GM21528 (cell line): ENCODE measurements around the gene DBNL.
A peak's percentile ranks its signal among the peaks of the same experiment; 100 is the strongest.

Experiments
- ATAC-seq: cut with Tn5 transposase; IDR thresholded peaks from one replicate; pipeline ENCODE4 v1.9.1; 2021; ENCODE audit warnings: mild to moderate bottlenecking, moderate library complexity; ENCODE audit not compliant: unreplicated experiment, low FRiP score

The DBNL gene

GRCh38 chr7:44074349-44074695 is 29.8 kb downstream of the DBNL start:
- peak; percentile 2 for ATAC-seq

- ATAC-seq: no peak
Observed at GRCh38 chr7:44075296-44076075, 31.0 kb downstream of the DBNL start.

DNA sequence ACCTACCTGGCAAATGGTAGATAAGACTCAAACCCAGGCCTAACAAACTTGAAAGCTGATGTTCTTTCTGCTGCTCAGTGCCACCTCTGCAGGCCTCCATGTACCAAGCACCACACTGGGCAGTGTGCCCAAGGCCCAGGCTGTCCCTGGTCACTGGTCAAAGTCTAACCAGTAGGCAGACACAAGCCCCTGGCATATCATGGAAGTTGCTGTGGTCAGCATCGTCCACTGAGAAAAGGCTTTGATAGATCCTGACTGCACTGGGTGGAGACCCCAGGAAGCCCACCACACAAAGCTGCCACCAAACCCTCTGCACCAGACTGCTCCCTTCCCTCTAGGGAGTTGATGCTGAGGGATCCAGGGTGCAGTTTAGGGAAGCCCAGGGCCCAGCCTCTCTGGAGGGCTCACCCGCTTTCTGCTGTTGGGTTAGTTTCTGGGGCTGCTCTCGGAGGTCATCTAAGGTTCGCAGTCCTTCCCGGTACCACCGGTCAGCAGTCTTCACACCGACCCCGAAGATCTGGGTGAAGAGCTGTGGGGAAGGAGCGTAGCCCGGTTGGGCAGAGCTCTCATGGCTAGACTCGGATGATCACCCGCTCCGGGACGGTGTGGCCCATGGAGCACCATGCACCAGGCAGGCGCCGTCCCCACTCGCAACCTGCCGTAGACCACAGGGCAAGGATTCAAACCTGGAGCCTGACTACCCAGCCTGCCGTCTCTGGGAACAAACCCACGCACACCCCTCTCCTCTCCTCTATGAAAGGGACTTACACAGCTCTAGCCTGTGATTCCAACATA is 31.8 kb downstream of the DBNL start:
- ATAC-seq: no peak

DNA sequence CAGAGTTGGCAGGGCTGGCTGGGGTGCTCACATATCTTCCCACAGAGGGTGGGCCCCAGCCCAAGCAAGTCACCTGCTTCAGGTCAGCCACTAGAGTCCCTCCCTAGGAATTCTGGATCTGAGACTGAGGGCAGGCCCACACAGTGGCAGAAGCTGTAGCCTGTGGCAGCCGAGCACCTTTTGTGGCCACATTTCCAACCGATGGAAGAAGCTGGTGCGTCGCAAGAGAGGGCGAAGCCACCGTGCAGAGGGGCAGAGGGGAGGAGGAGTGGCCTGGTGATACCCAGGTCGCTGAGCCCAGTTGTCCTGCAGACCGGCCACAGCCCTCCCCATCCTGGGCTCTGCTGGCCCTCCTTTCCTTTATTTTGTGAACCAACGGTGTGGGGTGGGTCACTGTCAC is 32.6 kb downstream of the DBNL start:
- ATAC-seq: no peak

DNA sequence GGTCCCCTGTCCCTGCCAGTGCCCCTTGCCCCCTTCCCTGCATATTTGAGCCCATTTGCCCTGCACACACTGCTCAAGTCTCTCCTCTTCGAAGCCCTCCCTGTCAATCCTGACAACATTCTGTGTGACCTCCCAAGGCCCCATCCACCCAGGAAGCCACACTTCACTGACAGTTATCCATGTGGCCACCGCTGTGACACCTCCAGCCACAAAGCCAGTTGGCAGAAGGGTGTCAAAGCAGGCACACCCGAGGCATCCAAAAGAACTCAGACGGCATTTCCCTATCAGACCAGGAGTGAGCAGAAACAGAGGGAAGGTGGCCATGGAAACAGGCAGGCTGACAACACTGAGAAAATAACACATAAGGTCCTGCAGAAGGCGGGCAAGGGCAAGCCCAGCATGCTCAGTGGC is 33.2 kb downstream of the DBNL start:
- ATAC-seq: no peak

GRCh38 chr7:44078521-44078920 is 34.0 kb downstream of the DBNL start:
- no peak for ATAC-seq

GRCh38 chr7:44079331-44080021 is 35.0 kb downstream of the DBNL start:
- ATAC-seq: no peak

GRCh38 chr7:44080118-44080517 is 35.6 kb downstream of the DBNL start:
- no peak for ATAC-seq

DNA sequence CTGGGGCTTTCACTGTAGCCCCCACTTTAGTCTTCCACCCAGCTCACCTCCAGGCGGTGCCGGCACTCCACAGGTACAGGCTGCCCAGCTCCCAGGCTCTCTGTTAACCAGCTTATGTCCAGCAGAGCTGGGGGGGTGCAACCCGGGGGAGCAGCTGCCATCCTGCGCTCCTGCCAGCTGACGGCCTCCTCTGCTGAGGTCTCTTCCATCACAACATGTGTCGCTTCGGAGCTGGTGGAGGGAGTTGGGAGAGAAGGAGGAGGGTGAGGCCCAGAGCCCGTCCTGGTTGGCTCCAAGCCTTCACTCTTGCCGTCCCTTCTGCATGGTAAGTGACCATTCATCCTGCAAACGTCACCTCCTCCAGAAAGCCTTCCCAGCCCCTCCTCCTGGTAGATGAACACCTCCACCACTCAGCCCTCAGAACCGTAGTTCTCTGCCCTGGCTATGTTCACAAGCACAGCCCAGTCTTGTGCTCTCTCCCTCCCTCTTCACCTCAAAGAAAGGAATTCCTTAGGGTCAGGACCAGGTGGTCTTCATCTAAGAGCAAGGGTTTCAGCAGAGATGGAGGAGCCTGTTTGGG is 36.3 kb downstream of the DBNL start:
- no peak for ATAC-seq

- no peak for ATAC-seq
Observed at GRCh38 chr7:44081266-44081748, 36.8 kb downstream of the DBNL start.

- ATAC-seq: peak; percentile 91
Observed at GRCh38 chr7:44082541-44083207, 38.2 kb downstream of the DBNL start.

- ATAC-seq: no peak
Observed at GRCh38 chr7:44083796-44084195, 39.3 kb downstream of the DBNL start.

DNA sequence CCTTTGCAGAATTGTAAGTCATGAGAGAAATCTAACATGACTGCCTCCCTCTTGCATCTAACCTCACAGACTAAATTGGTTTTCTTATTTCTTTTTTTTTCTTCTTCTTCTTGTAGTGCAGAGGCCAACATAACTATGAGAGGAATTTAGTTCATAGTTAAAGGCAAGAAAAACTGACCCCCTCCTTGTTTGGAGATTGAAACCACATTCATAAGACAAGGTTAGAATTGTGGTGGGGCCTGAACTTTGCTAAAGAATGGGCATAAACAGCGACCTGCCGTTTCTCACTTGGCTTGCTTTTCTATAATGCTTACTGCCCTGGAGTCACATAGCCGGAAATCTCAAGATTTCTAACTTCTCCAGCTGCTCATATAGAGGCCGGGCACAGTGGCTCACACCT is 40.2 kb downstream of the DBNL start:
- ATAC-seq: no peak

DNA sequence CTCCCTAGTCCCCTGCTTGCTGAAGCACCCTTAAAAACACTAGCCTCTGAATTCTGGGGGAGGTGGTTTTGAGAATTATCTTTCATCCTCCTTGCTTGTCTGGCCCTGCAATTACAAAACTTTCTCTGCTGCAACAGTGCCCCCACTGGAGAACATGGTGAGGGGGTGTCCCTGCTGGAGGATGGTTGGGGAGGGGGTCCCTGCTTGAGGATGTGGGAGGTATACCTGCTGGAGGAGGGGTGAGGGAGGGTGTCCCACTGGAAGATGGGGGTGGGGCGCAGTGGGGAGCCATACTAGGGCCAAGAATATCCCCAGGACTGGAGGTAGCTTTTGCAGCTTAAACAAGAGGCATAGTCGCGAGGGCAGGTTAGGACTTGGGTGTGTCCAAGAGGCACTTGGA is 41.0 kb downstream of the DBNL start:
- ATAC-seq: no peak

GRCh38 chr7:44086627-44087026 is 42.1 kb downstream of the DBNL start:
- ATAC-seq: no peak

DNA sequence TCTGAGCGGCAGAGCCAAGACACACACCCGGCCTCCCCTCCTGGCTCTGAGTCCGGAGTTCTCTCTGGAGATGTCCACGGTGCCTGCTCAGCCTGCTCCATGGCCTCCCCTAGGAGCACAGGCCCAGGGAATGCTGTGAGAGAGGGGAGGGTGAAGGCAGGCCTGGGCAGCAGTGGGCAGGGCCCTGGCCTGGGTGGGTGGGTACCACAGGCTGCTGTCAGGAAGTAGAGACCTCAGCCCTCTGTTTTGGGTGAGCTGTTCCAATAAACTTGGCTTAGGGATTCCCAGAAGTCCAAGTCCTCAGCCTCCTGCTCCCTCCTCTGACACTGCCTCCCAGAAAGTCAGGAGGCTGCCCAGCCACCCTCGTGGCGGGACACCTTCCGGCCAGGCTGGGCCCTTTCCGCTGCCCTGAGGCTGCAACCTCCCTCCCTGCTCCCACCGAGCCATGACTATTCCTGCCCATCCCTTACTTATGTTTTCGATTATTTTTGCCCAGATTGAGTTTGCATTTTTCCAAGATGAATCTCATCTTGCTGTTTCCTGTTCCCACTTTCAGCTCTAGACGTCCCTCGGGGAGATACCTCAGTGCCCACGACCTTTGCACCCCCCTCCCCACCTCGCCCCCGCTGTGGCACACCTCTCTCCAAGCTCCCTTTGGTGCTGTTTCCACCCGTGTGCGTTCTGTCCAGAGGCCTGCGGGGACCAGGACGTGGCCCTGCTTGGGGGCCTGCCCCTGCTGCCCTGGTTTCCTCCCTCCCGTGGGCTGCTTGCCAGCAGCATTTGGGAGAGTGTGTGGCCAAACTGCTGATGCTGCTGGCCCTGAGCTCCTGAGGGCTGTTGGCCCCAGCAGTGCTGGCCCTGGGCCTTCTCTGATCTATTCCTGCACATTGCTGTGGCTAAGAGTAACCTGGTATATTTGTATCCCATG is 43.7 kb downstream of the DBNL start:
- ATAC-seq: no peak

DNA sequence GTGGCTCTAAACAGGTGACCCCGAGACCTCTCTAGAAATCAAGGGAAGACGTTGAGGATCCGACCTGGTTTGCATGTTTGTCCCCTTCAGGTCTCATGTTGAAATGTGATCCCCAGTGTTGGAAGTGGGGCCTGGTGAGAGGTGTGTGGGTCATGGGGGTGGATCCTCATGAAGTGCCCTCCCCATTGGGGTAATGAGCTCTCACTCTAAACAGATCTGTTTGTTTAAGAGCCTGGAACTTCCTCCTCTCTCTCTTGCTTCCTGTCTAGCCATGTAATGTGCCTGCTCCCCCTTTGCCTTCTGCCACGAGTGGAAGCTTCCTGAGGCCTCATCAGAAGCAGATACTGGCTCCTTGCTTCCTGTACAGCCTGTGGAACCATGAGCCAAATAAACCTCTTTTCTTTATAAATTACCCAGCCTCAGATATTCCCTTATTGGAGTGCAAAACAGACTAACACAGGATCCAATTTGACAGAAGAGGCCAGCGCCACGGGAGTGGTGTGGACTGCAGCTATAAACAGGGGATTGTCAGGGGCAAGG is 48.7 kb downstream of the DBNL start:
- ATAC-seq: no peak

DNA sequence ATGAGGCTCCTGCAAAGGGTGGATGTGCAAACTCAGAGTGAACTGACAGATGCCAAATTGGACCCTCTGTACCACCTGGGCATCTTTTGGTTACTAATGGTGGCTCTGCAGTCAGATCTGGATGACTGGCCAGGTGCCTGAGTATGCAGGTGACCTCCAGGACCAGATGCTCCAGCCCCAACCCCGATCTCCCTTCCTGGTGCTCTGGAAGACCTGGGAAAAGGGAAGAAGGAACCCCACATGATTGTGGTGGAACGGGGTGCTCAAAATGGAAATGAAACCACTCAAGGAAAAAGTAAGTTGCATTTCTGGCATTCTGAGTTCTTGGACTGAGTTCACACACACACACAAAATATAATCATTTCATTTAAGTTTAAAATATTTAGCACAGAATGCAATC is 49.9 kb downstream of the DBNL start:
- ATAC-seq: no peak
